KMS-11 (cell line): ENCODE data around the gene SSRP1.

Experiments
- H2AFZ ChIP-seq: fragments of 200-600 bp; sonication (generic); 2 replicates; pipeline ENCODE4 v1.6.1; 2016; ENCODE audit warnings: antibody characterized with exemption, mixed run types, low read depth
- H3K27ac ChIP-seq: fragments of 200-600 bp; sonication (generic); 2 replicates; pipeline ENCODE4 v1.6.1; 2016; ENCODE audit warnings: mild to moderate bottlenecking, mixed run types
- H3K27me3 ChIP-seq: fragments of 200-600 bp; sonication (generic); 2 replicates; pipeline ENCODE4 v1.6.1; 2017; ENCODE audit warnings: mild to moderate bottlenecking, low read depth, mixed run types, moderate library complexity; ENCODE audit not compliant: insufficient read depth
- H3K36me3 ChIP-seq: fragments of 200-600 bp; sonication (generic); 2 replicates; pipeline ENCODE4 v1.6.1; 2017; ENCODE audit warnings: mild to moderate bottlenecking, mixed run types; ENCODE audit not compliant: insufficient read depth
- H3K4me1 ChIP-seq: fragments of 200-600 bp; sonication (generic); 2 replicates; pipeline ENCODE4 v1.6.1; 2016; ENCODE audit warnings: mild to moderate bottlenecking, low read depth, mixed run types; ENCODE audit not compliant: poor library complexity, severe bottlenecking
- H3K4me2 ChIP-seq: fragments of 200-600 bp; sonication (generic); 2 replicates; pipeline ENCODE4 v1.7.0; 2016; ENCODE audit warnings: mild to moderate bottlenecking, mixed run types
- H3K4me3 ChIP-seq: fragments of 200-600 bp; sonication (generic); IDR thresholded peaks from 2 replicates; pipeline ENCODE4 v1.6.1; 2017; ENCODE audit warnings: low read depth, low read length, mixed read lengths; ENCODE audit not compliant: insufficient read depth
- H3K79me2 ChIP-seq: fragments of 200-600 bp; sonication (generic); 2 replicates; pipeline ENCODE4 v1.6.1; 2016; ENCODE audit warnings: low read depth, mixed run types; ENCODE audit not compliant: insufficient read depth
- H3K9ac ChIP-seq: fragments of 200-600 bp; sonication (generic); 2 replicates; pipeline ENCODE4 v1.6.1; 2016; ENCODE audit warnings: mild to moderate bottlenecking, mixed run types
- H4K20me1 ChIP-seq: fragments of 200-600 bp; sonication (generic); 2 replicates; pipeline ENCODE4 v1.6.1; 2016; ENCODE audit warnings: mild to moderate bottlenecking, mixed run types; ENCODE audit not compliant: insufficient read depth
- TF ChIP-seq, protein P1 (sequence below): fragments of 200-600 bp; sonication (generic); conservative IDR thresholded peaks from 2 replicates; pipeline ENCODE4 v1.6.1; 2017; ENCODE audit warnings: low read depth, mild to moderate bottlenecking, antibody characterized with exemption, low read length, moderate library complexity, mixed read lengths

SSRP1 gene

DNA sequence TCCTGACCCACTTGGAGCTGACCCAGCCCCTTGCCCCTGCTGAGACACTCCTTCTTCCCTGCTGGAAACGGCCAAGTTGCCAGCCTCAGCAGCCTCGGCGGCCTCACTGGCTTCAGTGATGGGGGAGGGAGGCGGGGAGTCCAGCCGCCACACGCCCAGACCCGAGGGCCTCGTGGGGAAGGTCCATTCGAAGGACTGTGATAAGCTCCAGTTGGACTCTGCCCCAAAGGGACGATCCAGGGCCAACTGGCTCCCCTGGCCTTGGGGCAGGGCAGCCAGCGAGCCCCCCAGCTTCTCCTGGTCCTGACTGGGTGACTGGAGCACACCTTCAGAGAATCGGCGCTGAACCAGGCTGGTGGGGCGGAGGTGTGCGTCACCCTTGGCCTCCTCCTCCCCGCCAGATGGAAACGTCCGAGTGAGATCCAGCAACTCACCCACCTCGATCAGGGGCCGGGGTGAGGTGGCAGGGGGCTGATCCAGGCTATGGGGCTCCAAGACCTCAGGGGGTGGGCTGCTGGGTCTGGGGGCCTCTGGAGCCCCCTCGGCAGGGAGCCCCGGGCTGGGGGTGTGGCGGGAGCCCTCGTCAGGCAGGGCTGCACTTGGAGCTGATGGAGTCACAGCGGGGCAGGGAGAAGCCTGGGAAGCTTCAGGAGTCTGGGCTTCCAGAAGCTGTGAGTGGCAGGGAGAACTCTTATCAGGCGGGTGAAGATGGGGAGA lies 22.5 kb downstream of the SSRP1 start:
- TF ChIP-seq, protein P1, sequence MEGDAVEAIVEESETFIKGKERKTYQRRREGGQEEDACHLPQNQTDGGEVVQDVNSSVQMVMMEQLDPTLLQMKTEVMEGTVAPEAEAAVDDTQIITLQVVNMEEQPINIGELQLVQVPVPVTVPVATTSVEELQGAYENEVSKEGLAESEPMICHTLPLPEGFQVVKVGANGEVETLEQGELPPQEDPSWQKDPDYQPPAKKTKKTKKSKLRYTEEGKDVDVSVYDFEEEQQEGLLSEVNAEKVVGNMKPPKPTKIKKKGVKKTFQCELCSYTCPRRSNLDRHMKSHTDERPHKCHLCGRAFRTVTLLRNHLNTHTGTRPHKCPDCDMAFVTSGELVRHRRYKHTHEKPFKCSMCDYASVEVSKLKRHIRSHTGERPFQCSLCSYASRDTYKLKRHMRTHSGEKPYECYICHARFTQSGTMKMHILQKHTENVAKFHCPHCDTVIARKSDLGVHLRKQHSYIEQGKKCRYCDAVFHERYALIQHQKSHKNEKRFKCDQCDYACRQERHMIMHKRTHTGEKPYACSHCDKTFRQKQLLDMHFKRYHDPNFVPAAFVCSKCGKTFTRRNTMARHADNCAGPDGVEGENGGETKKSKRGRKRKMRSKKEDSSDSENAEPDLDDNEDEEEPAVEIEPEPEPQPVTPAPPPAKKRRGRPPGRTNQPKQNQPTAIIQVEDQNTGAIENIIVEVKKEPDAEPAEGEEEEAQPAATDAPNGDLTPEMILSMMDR = no peak
- no peak overlapping the region for H3K27ac ChIP-seq
- H3K27me3 ChIP-seq = no peaks in the 10 kb centered on the region
- no peaks in the 10 kb centered on the region for H3K36me3 ChIP-seq
- no peak overlapping the region for H3K4me2 ChIP-seq
- H2AFZ ChIP-seq = no peak overlapping the region
- H3K4me1 ChIP-seq = no peaks in the 10 kb centered on the region
- no peaks in the 10 kb centered on the region for H4K20me1 ChIP-seq
- H3K9ac ChIP-seq = no peak overlapping the region
- no peak overlapping the region for H3K4me3 ChIP-seq
- no peaks in the 10 kb centered on the region for H3K79me2 ChIP-seq

DNA sequence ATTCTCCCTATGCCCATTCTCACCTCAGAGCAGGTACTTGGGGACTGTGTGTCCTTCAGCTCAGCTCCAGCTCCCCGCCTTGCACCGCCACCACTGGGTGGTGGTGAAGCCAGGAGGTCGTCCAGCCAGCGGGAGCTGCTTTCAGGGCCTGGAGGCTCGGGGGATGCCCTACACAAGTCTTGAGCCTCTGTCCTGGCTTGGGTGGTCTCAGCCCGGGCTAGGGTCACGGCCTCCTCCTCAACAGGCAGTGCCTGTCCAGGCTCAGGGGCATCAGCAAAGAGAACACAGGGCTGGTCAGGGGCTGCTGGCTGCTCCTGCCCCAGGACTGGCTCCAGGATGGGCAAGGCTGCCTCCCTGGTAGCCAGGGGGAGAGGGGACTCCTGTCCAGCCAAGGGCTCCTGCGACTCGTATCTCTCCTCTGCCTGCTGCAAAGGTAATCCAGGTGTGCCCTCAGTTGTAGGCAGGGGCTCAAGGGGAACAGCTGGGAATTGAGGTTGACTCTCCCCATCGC lies 23.1 kb downstream of the SSRP1 start:
- H3K4me1 ChIP-seq = no peaks in the 10 kb centered on the region
- H3K9ac ChIP-seq = no peak overlapping the region
- H3K4me3 ChIP-seq = no peak overlapping the region
- no peak overlapping the region for H3K27ac ChIP-seq
- TF ChIP-seq, protein P1 = no peak
- no peaks in the 10 kb centered on the region for H3K27me3 ChIP-seq
- H3K79me2 ChIP-seq = no peaks in the 10 kb centered on the region
- H3K36me3 ChIP-seq = no peaks in the 10 kb centered on the region
- H2AFZ ChIP-seq = no peak overlapping the region
- no peaks in the 10 kb centered on the region for H4K20me1 ChIP-seq
- H3K4me2 ChIP-seq = no peak overlapping the region

DNA sequence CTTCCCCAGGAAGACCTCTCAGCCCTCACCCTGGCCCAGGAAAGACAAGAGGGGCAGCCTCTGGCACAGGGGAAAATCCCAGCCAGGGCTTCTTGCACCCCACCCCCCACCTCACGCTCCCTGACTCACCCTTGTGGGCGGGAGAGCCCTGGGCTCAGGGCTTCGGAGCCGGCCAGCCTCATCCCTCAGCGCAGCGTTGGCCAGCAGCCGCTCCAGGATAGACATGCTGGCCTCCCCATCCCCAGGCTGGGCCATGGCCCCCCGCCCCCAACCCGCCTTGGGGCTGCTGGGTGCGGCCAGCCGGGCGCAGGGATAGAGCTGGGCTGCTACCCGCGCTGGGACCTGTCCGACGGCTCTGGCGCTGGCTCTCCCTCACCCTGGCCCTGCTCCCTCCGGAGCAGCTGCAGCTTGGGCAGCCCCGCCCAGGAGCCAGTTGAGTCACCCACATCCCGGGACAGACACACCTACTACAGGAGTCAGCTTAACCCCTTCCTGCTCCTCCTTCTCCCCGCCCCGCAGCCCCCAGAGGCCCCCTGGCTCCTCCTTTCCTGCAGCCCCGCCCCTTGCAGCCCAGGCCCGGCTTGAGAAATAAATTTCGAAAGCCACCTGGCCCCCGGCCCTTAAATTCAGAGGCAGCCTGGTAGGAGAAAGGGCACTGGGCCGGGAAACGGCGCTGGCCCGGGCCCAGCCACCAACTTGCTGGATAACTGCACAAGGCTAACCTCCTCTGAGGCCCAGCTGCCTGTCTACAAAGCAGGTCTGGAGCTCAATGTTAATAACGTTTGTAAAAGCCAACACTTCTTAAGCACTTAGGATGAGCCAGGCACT lies 24.4 kb downstream of the SSRP1 start:
- Histone ChIP-seq H3K4me2 (no peak overlapping the region), H3K4me1 (no peaks in the 10 kb centered on the region), H3K36me3 (no peaks in the 10 kb centered on the region)

DNA sequence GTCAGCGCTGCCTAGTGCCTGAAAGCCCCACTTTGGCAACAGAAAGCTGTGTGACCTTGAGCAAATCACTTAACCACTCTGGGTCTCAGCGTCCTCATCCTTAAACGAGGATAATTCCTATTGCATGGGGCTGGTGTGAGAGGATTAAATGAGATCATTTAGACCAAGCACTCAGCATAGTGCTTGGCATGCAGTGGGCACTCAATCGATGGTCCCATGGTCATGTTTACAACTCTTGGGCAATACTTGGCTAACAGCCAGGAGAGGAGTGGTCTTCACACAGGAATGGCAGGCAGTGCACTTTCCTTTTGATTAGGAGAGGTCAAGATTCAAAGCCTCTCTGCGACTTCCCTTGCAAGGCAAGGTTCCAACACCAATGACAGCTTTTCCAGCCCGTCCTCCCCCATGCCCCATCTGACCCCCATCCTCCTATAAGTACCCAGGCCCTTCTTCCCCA lies 25.0 kb downstream of the SSRP1 start:
- Histone ChIP-seq H3K4me1 (no peaks in the 10 kb centered on the region), H3K9ac (no peak overlapping the region), H3K4me2 (no peak overlapping the region), H4K20me1 (no peaks in the 10 kb centered on the region), H3K4me3 (no peak overlapping the region), H3K27me3 (no peaks in the 10 kb centered on the region), H3K36me3 (no peaks in the 10 kb centered on the region), H2AFZ (no peak overlapping the region), H3K79me2 (no peaks in the 10 kb centered on the region), H3K27ac (no peak overlapping the region)
- TF ChIP-seq, protein P1 = no peak

More for the DNA sequence above, 24.4 kb downstream of the SSRP1 start:
- Histone ChIP-seq H3K4me3 (no peak overlapping the region), H3K27me3 (no peaks in the 10 kb centered on the region), H3K9ac (no peak overlapping the region), H2AFZ (no peak overlapping the region), H4K20me1 (no peaks in the 10 kb centered on the region), H3K27ac (no peak overlapping the region), H3K79me2 (no peaks in the 10 kb centered on the region)
- TF ChIP-seq, protein P1 = no peak
